Urinary bladder (tissue), 4 donors: Measurements from ENCODE around the gene STYK1. TPM values are rescaled to one million over a fixed set of nuclear protein-coding genes. Genes with fewer than 3 reads are reported as not detected.
"Not testable (repeated sequence)": the region's sequence is repeated elsewhere in the genome, so short reads cannot be mapped to it uniquely, and the experiment has no call there.

ENCODE experiments used
- DNase-seq: peaks from one replicate; pipeline ENCODE4 v3.0.0-alpha.2; 2015; ENCODE audit errors: extremely low spot score
- H3K27ac ChIP-seq: one replicate; pipeline ENCODE4 v1.5.1; 2013; ENCODE audit warnings: low read depth, mild to moderate bottlenecking, moderate library complexity
- H3K36me3 ChIP-seq: one replicate; pipeline ENCODE4 v1.6.1; 2013; ENCODE audit warnings: mild to moderate bottlenecking, moderate library complexity; ENCODE audit not compliant: insufficient read depth
- H3K4me1 ChIP-seq: one replicate; pipeline ENCODE4 v1.6.1; 2013; ENCODE audit warnings: mild to moderate bottlenecking, moderate library complexity; ENCODE audit not compliant: insufficient read depth
- H3K4me3 ChIP-seq: one replicate; pipeline ENCODE4 v1.5.1; 2013; ENCODE audit warnings: low read depth, low read length
- WGBS: extraction: QIAGEN DNeasy Blood & Tissue Kit; methylation state at CpG from one replicate; pipeline ENCODE4 v1.1.7; 2013; 5-methylcytosine and 5-hydroxymethylcytosine counted together
- polyA plus RNA-seq: library from polyadenylated mRNA; stranded (reverse); fragments of 200-250 nt; gene quantifications from one replicate; pipeline ENCODE4 v1.2.3, GENCODE V29; 2013
- total RNA-seq: library from RNA; depleted of rRNA; stranded (reverse); fragments of >200 nt; gene quantifications from one replicate; pipeline ENCODE4 v1.2.3, GENCODE V29; 2014
- donor health status: healthy with polysubstance abuse.
- donor health status: healthy.

STYK1 gene
- total and polyA plus RNA-seq, 2 donors, result 1.1 to 5.0 TPM

GRCh38 chr12:10624605-10625004 lies 49.2 kb downstream of the STYK1 start:
- H3K4me1 ChIP-seq, result no peaks in the 10 kb centered on the region
- H3K4me3 ChIP-seq, result no peak overlapping the region
- no peak for DNase-seq
- no peaks in the 10 kb centered on the region for H3K36me3 ChIP-seq
- 39% methylated on average over 3 of the region's 3 CpGs for WGBS
- no peak overlapping the region for H3K27ac ChIP-seq

- no peak overlapping the region for H3K4me3 ChIP-seq
- H3K27ac ChIP-seq, result no peak overlapping the region
- no peak for DNase-seq
- no peaks in the 10 kb centered on the region for H3K36me3 ChIP-seq
- no peaks in the 10 kb centered on the region for H3K4me1 ChIP-seq
These were observed 50.7 kb downstream of the STYK1 start for GRCh38 chr12:10623131-10623530.

GRCh38 chr12:10621278-10621677 lies 52.6 kb downstream of the STYK1 start:
- H3K4me1 ChIP-seq, result no peaks in the 10 kb centered on the region

GRCh38 chr12:10620078-10620779 lies 53.6 kb downstream of the STYK1 start:
- Histone ChIP-seq H3K4me1 (no peaks in the 10 kb centered on the region), H3K27ac (no peak overlapping the region), H3K36me3 (no peaks in the 10 kb centered on the region), H3K4me3 (no peak overlapping the region)
- no peak for DNase-seq
- 79% methylated on average over 10 of the region's 10 CpGs for WGBS

More at GRCh38 chr12:10621278-10621677, 52.6 kb downstream of the STYK1 start:
- WGBS, result 56% methylated on average over 1 of the region's 1 CpG
- Histone ChIP-seq H3K4me3 (no peak overlapping the region), H3K36me3 (no peaks in the 10 kb centered on the region), H3K27ac (no peak overlapping the region)
- DNase-seq, result no peak

- H3K4me1 ChIP-seq, result no peaks in the 10 kb centered on the region
- no peak overlapping the region for H3K27ac ChIP-seq
- no peak overlapping the region for H3K4me3 ChIP-seq
- H3K36me3 ChIP-seq, result no peaks in the 10 kb centered on the region
- 78% methylated on average over 5 of the region's 5 CpGs for WGBS
- DNase-seq, result no peak
These were observed 55.4 kb downstream of the STYK1 start for GRCh38 chr12:10618338-10618987.

- Histone ChIP-seq H3K4me3 (no peak overlapping the region), H3K4me1 (no peaks in the 10 kb centered on the region), H3K27ac (no peak overlapping the region), H3K36me3 (no peaks in the 10 kb centered on the region)
- WGBS, result 84% methylated on average over 6 of the region's 6 CpGs
- no peak for DNase-seq
These were observed 56.0 kb downstream of the STYK1 start for GRCh38 chr12:10617863-10618262.

GRCh38 chr12:10615532-10615931 lies 58.3 kb downstream of the STYK1 start:
- Histone ChIP-seq H3K27ac (no peak overlapping the region), H3K4me3 (no peak overlapping the region), H3K4me1 (no peaks in the 10 kb centered on the region), H3K36me3 (no peaks in the 10 kb centered on the region)
- WGBS, result 79% methylated on average over 4 of the region's 4 CpGs
- DNase-seq, result no peak

GRCh38 chr12:10614056-10614370 lies 59.8 kb downstream of the STYK1 start:
- peak; percentile 25 for DNase-seq
- Histone ChIP-seq H3K4me1 (no peaks in the 10 kb centered on the region), H3K36me3 (no peaks in the 10 kb centered on the region), H3K4me3 (peak overlapping the region; percentile 73), H3K27ac (no peak overlapping the region)
- 24% methylated on average over 4 of the region's 4 CpGs for WGBS

GRCh38 chr12:10613349-10614055 lies 60.4 kb downstream of the STYK1 start, which contains the start of gene MAGOHB:
Gene MAGOHB, minus strand, starts transcription at chr12:10613609. Its CDS starts 77 bp downstream, at chr12:10613532.
- peak within 1 kb of the TSS; percentile 73 for H3K4me3 ChIP-seq
- under 1% methylated on average over 45 of the region's 45 CpGs for WGBS
- no peaks in the 10 kb centered on the region for H3K4me1 ChIP-seq
- no peaks in the 10 kb centered on the region for H3K36me3 ChIP-seq
- peak within 1 kb of the TSS; percentile 86 for H3K27ac ChIP-seq
- DNase-seq, result peak; percentile 93

- H3K36me3 ChIP-seq, result no peaks in the 10 kb centered on the region
- no peaks in the 10 kb centered on the region for H3K4me1 ChIP-seq
- 1% methylated on average over 6 of the region's 6 CpGs for WGBS
- H3K27ac ChIP-seq, result peak overlapping the region; percentile 86
- peak; percentile 11 for DNase-seq
- peak overlapping the region; percentile 73 for H3K4me3 ChIP-seq
These were observed 60.9 kb downstream of the STYK1 start for GRCh38 chr12:10612984-10613348.

GRCh38 chr12:10612110-10612509 lies 61.7 kb downstream of the STYK1 start:
- WGBS, result 66% methylated on average over 6 of the region's 6 CpGs
- H3K27ac ChIP-seq, result no peak overlapping the region
- H3K36me3 ChIP-seq, result no peaks in the 10 kb centered on the region
- no peaks in the 10 kb centered on the region for H3K4me1 ChIP-seq
- no peak overlapping the region for H3K4me3 ChIP-seq
- no peak for DNase-seq

- DNase-seq, result not testable (repeated sequence)
- WGBS, result 88% methylated on average over 4 of the region's 4 CpGs
These were observed 62.6 kb downstream of the STYK1 start for GRCh38 chr12:10611258-10611657.

GRCh38 chr12:10610188-10610587 lies 63.7 kb downstream of the STYK1 start:
- H3K27ac ChIP-seq, result no peak overlapping the region
- no peaks in the 10 kb centered on the region for H3K4me1 ChIP-seq
- no peak for DNase-seq
- WGBS, result 89% methylated on average over 3 of the region's 3 CpGs
- H3K4me3 ChIP-seq, result no peak overlapping the region
- H3K36me3 ChIP-seq, result no peaks in the 10 kb centered on the region

More at GRCh38 chr12:10611258-10611657, 62.6 kb downstream of the STYK1 start:
- not testable (repeated sequence) for H3K4me3 ChIP-seq, H3K36me3 ChIP-seq, H3K4me1 ChIP-seq, H3K27ac ChIP-seq

- Histone ChIP-seq H3K36me3 (no peaks in the 10 kb centered on the region), H3K4me3 (no peak overlapping the region), H3K27ac (no peak overlapping the region), H3K4me1 (no peaks in the 10 kb centered on the region)
- WGBS, result 90% methylated on average over 3 of the region's 3 CpGs
- no peak for DNase-seq
These were observed 65.9 kb downstream of the STYK1 start for GRCh38 chr12:10607885-10608458.
